NCI-H82 treated with DMSO at 0.1 percent for 48 hours (cell line): ENCODE measurements around the gene FBXO15.

ENCODE experiments used
- DNase-seq: peaks from one replicate; lab custom pipeline; 2025; ENCODE audit not compliant: unreplicated experiment; lab: John Stamatoyannopoulos, UW

Gene FBXO15, protein sequence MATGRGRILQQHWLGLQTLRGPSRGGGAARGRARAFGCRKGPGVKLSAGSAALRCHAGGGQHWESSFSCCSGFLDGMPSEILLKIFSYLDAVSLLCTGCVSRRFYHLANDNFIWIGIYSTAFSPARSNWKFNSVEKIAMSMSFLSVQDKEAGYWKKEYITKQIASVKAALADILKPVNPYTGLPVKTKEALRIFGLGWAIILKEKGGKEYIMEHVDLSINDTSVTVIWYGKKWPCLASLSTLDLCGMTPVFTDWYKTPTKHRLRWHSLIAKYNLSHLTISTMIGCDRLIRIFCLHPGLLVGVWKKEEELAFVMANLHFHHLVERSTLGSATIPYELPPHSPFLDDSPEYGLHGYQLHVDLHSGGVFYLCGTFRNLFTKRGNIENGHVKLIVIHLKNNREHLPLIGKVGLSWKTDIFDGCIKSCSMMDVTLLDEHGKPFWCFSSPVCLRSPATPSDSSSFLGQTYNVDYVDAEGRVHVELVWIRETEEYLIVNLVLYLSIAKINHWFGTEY

DNA sequence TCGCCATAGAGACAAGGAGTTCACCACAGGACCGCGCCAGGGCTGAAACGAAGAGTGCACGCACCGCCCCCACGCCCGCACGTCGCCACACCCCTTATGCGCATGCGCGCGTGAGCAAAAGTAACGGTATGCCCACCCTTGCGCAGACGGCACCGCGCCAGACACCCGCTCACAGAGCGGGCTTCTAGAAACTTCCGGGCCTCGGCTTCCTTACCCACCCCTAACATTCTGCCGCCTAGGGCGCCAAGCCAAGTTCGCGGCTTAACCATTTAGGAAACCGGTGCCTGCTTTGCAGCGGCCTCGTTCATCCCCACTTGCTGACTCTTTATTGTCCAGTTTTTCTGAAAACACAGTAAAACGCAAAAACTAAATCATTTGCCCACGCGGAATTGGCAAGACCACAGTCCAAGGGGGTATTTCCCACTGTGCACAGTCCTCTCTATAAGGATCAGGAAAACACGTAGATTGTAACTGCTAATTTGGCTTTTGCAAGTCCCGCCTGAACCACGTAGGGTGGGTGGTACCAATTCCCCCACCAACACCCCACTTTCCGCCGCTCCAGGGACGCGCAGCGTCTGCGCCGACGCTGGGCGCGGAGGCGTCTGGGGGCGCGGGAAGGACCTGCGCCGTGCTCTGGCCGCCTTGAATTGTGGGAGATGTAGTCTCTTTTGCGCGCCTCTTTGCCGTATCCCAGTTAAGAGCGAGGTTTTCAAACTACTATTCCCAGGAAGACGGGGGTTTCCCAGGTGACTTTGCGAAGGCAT, at the start of gene FBXO15, which contains the start of gene TIMM21:
TSS of gene FBXO15 (minus strand) at position 56 of the 764 bp plus-strand sequence. CDS start at position 7, 49 bp downstream.
TSS of gene TIMM21 (plus strand) at position 745 of the 764 bp plus-strand sequence. CDS start 286 bp downstream, outside the sequence.
- peak; percentile 90 for DNase-seq

DNA sequence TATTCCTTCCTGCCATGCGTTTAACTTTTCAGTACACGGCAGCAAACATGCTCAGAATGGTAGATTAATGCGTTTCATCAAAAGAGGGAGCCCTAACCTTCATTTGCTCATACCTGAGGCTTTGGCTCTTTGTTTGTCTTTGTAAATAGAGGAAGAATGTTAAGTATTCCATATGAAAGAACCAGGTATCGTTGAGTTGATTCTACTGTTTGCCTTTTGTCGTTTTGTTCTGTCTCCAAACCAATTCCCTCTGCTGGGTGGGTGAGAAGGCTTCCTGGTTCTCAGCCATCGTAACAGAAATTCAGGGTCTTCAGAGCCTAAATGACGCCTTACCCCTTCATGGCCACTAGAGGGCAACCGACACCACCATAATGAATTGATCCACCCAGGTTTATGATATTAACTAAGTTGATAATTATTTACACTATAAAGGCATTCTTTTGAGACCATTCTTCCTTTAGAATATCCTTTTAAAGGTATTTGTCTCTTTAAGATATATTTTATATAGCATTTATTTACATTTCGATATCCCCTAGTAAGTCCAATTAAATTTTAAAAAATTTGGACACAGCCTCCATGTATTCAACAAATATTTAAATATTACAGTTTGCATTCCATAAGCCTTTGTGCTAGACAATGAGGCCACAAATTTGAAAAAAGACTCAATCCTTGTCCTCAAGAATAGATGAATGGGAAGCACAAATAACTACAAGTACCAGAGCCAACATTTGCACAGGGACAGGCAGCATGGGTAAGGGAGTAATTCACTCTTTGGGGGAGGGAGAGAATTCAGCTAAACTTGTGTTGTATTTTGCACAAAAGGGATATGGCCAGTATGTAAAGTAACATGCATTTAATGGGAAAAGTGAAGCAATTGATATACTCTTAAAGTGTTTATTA, 48.8 kb upstream of the FBXO15 start:
- peak; percentile 43 for DNase-seq

DNA sequence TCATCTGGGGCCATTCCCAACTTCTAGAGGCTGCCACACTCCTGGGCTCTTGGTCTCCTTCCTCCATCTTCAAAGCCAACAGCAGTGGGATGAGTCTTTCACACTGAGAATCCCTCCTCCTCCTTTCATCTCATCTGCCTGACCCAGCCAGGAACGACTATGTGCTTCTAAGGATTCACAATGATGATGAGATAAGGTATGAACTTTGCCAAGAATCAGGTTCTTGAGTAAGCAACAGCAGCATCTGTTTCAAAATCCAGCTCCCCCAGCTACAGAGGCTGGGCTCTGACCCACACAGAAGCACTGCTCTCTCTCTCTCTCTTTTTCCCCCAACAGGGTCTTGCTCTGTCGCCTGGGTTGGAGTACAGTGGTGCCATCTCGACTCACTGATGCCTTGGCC, 47.1 kb upstream of the FBXO15 start:
- DNase-seq, result no peak

DNA sequence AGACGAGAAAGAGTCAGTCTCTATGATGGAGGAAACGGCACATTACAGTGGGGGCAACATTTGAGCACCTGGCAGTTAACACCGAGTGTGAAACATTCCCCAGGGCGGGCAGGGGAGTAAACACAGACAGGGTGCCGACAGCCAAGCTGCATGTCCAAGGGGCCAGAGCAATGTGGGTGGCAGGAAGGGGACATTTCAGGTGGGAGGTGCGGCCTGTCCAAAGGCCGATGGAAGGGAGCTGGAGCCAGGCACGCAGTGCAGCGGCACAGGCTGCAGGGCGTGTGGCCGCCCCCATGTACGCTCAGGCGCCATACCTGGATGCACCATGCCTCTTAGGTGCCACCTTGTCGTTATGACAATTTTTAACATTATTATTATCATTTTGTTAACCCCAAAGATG, 43.9 kb upstream of the FBXO15 start:
- DNase-seq, result no peak

DNA sequence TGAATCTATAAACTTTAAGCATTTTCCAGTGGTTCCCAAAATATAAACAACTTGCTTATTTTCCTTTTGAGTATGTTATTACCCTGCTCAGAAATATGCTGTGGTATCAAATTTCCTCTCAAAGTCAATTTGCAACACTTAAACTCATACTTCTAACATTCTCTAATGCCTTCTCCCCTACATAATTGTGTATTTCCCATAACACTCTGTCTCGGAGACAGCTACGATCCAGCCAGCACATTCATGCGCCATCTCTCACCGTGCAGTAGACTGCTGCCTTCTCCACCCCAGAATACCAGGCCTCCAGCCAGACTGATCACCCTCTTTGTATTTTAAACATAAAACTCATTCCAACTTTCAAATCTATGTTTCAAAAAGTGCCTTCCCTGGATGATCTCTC, 42.5 kb upstream of the FBXO15 start:
- DNase-seq, result no peak

DNA sequence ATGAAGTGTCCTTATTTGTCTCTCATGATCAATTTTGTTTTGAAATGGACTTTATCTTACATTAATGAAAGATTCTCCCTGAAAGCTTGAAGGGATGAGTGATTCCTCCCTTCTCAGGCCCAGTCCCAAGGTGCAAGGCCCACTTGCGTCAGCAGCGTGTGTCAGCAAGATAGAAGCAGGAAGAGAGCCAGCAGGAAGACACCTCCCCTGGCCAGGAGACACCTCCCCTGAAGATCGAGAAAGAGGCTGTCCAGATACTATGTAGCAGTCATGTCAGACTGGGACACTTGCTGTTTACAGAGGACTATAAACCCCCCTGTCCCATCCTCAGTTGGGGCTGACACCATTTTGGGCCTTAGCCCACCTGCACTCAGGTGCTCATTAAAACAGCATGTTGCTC, 39.0 kb upstream of the FBXO15 start:
- no peak for DNase-seq

DNA sequence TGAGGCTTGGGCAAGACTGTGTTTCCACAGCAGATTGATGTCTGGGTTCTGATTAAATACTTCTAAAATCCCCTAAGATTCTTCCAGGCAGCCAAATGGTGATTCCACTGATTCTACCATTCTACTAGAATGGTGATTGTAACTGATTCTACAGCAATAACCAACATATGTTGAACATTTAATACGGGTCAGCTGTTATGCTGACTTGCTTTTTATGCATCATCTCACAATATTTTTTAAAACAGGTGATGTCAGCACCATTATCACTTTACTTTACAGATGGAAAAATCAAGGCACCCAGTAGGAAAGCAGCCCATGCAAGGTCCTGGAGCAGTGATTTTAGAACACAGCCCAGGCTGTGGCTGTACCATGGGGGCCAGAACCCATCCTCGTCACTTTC, 38.2 kb upstream of the FBXO15 start:
- no peak for DNase-seq

DNA sequence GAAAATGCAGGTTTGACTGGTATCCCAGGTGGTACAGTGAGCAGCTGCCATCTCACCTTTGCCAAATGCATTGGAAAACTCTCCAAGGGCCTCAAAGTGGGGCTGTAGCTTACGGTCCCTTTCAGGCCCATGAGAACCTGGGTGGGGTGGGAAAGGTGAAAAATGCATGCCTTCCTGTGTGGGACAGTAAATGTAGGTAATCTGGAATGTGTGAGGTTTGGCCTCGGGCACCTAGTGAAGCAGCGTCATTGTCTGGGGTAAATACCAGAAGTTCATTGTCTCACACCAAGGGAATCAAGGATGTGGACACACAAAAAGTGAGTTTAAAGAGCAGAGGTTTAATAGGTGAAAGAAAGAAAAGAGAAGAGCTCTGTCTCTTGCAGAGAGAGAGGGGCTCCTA, 37.2 kb upstream of the FBXO15 start:
- no peak for DNase-seq

DNA sequence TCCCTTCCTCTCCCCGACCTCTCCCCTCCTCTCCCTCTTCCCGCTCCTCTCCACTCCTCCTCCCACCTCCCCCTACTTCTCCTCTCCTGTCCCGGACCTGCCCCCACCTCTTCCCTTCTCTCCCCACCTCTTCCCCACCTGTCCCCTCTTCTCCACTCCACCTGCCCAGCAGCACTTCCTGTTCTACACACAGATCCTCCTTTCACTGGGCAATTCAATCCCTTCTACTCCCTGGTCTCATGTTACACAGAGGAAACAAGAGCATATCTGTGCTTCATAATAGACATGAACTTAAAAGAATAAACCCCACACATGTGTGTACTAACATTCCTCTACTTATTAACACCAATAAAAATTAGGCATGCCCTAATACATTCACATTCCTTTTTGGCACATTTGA, 35.5 kb upstream of the FBXO15 start:
- DNase-seq, result no peak

DNA sequence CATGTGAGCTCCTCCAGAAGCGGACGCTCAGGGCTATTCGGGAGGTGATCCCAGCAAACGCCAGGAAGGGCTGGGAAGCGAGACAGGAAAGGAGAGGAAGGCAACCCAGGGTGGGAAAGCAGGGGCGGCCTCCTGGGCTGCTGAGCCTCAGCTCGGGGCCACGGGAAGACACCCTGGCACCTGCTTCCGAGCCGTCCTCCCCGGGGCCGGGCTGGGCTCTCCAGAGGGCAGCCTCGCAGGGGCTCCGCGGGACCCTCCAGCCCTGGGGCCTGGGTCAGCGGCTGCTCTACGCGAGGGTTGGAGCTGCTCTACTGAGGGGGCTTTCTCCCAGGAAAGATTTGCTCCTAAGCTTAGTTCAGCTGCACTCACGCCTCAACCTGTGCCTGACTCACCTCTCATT, 34.7 kb upstream of the FBXO15 start:
- no peak for DNase-seq

DNA sequence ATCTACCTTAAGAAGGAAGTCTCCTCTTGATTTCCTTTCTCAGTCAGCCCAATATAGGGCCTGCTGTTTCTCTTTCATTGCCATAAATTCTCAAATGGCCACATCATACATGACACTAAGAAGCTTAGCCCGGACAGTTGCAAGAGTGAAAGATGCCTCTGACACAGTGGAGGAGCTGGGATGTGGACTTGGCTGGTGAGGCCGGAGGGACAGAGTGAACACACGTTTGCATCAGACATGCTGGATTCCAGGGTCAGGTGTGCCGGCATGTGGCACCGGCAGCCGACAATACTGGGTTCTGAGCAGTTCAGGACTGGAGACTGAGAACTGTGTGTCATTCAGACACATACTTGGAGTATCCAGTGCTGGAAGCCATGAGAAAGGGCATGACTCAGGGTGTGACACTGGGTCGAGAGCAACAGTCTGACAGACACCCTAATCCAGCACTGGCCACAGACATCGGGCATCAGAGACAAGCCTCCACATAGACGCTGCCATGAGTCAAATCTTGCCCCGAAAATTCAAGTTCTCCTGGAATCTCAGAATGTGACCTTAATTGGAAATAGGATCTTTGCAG, 32.1 kb upstream of the FBXO15 start:
- DNase-seq, result no peak

DNA sequence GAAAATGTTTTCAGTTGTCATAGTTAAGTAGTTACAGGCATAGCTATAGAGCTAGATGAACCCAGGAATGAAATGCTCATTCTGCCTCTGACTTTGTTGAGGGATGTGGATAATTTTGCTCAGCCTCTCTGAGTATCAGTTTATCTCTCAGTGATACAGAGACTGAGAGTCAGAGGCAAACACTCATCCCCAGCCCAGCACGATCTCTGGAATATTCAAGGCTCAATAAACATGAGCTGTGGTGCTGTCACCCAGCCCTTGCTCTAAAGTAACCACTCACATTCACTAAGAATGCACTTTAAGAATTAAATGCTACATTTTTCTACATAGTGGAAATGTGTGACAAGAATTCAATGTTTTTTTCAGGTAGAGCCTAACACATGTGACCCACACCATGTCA, 31.2 kb upstream of the FBXO15 start:
- no peak for DNase-seq

DNA sequence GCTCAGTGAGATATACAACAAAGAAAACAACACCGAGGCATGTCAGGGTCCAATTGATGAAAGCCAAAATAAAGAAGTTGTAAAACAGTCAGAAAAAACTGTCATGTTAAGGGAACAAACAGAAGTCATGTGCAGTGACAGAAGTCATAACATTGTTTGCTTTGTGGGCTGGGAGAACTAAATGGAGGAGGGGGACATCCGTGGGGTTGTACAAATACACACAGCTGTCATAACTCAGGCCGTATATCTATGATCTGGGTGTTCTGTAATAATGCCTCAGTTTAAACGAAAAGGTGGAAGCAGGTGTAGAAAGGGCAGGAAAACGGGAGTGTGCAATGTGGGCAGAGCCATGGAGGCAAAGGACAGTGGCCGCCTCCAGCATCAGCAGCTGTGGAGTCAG, 28.0 kb upstream of the FBXO15 start:
- DNase-seq, result no peak

DNA sequence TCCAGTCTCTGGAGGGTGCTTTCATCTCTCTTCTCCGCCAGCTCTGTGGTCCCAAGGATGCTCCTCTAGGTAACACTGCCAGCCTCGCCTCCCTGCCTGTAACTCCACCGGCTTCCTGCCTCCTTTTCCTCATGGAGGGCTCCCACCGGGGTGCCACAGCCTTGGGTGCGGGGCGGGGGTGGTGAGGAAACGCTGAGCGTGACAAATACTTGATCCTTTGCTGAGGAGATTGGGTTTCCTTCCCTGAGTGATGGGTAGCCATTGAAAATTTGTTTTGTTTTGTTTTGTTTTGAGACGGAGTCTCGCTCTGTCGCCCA, 25.8 kb upstream of the FBXO15 start:
- DNase-seq, result no peak

DNA sequence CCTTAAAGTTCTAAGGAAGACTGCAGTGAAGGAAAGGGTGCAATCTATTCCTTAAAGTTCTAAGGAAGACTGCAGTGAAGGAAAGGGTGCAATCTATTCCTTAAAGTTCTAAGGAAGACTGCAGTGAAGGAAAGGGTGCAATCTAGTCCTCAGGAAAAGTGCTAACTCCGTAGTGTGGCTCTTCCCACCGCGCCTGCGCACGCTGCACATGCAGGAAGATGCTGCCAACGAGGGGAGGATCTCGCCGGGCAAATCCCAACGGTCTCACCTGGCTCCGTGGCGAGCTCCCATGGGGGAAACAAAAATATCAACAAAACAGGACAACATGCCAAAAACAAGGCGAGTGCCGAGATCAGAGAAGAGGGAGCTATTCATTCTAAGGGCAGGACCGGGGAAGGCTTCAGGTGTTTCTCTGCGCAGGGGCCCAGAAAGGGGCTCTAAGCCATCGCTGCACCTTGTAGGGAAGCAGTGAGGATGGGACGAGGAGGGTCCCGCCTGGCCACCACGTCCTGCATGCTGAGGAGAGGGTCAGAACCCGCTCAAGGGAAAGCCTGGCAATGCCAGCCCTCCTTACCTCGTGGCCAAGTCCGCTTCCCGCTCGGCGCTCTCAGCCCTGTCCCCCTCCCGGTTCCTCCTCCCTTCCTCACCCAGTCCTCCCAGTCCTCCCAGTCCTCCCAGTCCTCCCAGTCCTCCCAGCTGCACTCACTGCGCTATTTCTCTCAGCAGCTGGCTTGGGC, 25.2 kb upstream of the FBXO15 start:
- no peak for DNase-seq

DNA sequence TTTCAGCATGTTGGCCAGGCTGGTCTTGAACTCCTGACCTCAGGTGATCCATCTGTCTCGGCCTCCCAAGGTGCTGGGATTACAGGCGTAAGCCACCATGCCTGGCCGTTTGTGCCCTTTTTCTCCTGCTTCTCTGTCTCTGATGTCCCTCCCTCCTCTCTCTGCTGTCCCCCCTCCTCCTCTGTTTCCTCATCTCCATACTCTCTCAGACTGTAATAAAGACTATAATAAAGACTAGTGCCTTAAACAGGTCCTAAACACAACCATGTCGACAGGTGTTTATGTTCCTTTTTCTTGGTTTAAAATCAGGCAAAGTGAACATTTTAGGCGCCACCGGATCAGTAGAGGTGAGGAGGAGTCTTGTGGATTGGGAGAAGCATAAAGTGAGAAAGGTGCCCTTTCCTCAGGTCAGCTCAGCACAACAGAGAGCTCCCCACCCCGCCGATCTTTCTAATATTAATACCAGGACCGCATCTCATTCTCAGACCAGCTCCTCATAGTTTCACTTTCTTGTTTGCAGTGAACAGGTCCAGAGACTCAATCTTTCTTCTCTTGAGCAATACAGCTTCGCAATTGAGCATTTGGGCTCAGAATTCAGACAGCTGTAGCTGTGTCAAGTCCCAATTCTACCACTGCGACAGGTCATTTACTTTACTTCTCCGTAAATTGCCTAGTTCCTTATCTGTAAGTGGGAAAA, 24.4 kb upstream of the FBXO15 start:
- no peak for DNase-seq

DNA sequence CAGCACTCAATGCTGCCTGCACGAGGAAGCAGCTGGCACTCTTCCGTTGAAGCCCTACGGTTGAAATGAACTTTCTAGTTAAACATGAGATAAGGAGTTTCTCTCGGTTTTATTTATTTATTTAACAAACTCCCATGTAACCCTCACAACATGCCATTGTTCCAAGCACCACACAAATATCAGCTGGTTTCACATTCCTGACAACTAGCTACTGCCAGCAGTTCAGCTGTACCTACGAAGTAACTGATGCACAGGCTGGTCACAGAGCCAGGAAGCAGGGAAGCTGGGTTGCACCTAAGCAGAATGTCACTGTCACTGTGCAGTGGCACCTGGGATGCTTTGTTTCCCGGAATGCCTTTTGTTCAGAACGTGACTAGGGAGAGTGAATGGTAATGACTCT, 18.8 kb upstream of the FBXO15 start:
- no peak for DNase-seq

DNA sequence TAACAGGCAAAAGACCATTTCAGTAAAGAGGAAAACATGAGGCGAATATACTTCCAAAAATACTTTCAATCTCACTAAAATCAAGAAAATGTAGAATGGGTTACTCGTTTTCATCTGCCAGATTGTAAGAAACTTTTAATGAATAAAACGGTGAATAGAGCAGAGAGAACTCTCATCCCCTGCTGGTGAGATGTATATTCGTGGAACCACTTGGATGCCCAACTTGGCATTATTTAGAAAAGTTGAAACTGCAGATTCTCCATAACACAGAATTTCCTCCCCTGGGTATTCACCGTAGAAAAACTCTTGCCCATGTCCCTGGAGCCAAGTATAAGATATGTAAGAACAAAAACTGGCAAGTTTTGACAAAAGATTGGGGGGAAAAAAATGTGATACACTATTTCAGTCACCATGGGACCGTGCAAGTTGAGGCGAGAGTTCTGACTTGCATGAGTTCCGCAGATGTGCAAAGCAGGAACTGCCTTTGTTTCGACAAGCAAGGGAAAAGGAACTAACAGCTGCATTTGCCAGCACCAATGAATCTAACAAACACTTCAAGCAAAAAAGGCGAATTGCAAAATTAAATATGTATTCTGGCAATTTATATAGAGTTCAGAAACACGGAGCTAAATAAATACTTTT, 15.5 kb upstream of the FBXO15 start:
- DNase-seq, result no peak

DNA sequence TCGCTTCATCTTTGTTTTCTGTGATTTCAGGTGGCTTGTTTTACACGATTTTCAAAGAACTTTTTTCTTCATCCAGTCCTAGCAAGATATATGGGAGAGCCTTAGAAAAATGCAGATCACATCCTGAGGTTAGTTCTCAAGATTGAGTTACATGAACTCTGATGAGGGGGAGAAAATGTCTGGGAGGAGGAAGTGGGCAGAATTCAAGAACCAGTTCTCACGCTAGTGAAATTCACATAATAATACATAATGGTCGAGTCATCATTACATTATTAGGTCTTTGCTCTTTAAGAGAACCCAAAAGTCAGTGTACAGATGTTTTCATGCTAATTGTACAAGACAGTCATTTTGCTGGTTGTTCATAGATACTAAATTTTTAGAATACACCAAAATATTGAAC, 7.6 kb upstream of the FBXO15 start:
- DNase-seq, result no peak
